K562 (cell line): ENCODE measurements around the gene HEPACAM2. TPM values are rescaled to one million over a fixed set of nuclear protein-coding genes. Genes with fewer than 3 reads are reported as not detected.

Experiments
- CCNT2 ChIP-seq: IDR thresholded peaks from 2 replicates; pipeline ENCODE4 v1.6.1; 2011; ENCODE audit warnings: borderline replicate concordance, low read depth, mild to moderate bottlenecking, moderate library complexity, mixed read lengths, low read length; ENCODE audit not compliant: insufficient read length; ENCODE audit errors: extremely low read depth
- CLOCK ChIP-seq: fragments of 250-450 bp; sonication (Bioruptor Pico); IDR thresholded peaks from 2 replicates; pipeline ENCODE4 v1.4.0; 2020; ENCODE audit warnings: mild to moderate bottlenecking, moderate library complexity, borderline replicate concordance
- FOXK1 ChIP-seq: sonication (generic); formaldehyde crosslinking; IDR thresholded peaks from 2 replicates; pipeline ENCODE4 v1.8.0; 2022; ENCODE audit warnings: missing genetic modification reagents, mild to moderate bottlenecking, borderline replicate concordance
- FOXP4 ChIP-seq: sonication (generic); formaldehyde crosslinking; IDR thresholded peaks from 2 replicates; pipeline ENCODE4 v1.8.0; 2022; ENCODE audit warnings: mild to moderate bottlenecking, missing genetic modification reagents, borderline replicate concordance
- GTF2F1 ChIP-seq: IDR thresholded peaks from 2 replicates; pipeline ENCODE4 v1.6.1; 2011; ENCODE audit warnings: low read depth, low read length, improper control_type of control experiment
- PML ChIP-seq: IDR thresholded peaks from 2 replicates; pipeline ENCODE4 v1.6.1; 2012; ENCODE audit warnings: low read length, inconsistent platforms
- POLR3A ChIP-seq: IDR thresholded peaks from 2 replicates; pipeline ENCODE4 v1.6.1; 2011; ENCODE audit warnings: borderline replicate concordance, mild to moderate bottlenecking, moderate library complexity; ENCODE audit not compliant: insufficient read length, insufficient read depth; ENCODE audit errors: extremely low read depth
- SIN3A ChIP-seq, 2 experiments: fragments of 150-350 bp in 1 of 2; IDR thresholded peaks; 2 replicates each; pipeline ENCODE4 v1.6.1; 2011 to 2016; ENCODE audit warnings: borderline replicate concordance in 2 of 2, low read depth in 2 of 2, low read length in 2 of 2, mild to moderate bottlenecking in 2 of 2, moderate library complexity in 2 of 2; ENCODE audit not compliant: control insufficient read depth in 1 of 2
- SIN3B ChIP-seq: fragments of 450-650 bp; IDR thresholded peaks from 2 replicates; pipeline ENCODE4 v1.6.1; 2017; ENCODE audit warnings: low read depth, mild to moderate bottlenecking, moderate library complexity
- THAP7 ChIP-seq: fragments of 250-450 bp; sonication (Bioruptor Pico); IDR thresholded peaks from 2 replicates; pipeline ENCODE4 v1.5.0; 2021
- TRIM24 ChIP-seq, 2 experiments: fragments of 450-650 bp; IDR thresholded peaks; 2 replicates each; pipeline ENCODE4 v1.6.1; 2016
- XRCC5 ChIP-seq: fragments of 200-400 bp; formaldehyde crosslinking; IDR thresholded peaks from 2 replicates; pipeline ENCODE4 v1.6.1; 2017; ENCODE audit warnings: low read depth, mild to moderate bottlenecking, low read length
- ZFPM2 ChIP-seq: fragments of 250-450 bp; sonication (Bioruptor Pico); IDR thresholded peaks from 2 replicates; pipeline ENCODE4 v1.5.1; 2022; ENCODE audit warnings: mild to moderate bottlenecking
- ZNF740 ChIP-seq, 3 experiments: fragments of 200-800 bp in 1 of 3; sonication (Bioruptor generic) in 1 of 3; sonication (generic) in 1 of 3; formaldehyde crosslinking in 1 of 3; IDR thresholded peaks; 2 replicates each; pipeline versions ENCODE4 v1.6.1 to v1.8.0; 2016 to 2022; ENCODE audit warnings: mild to moderate bottlenecking in 2 of 3, missing compliant biosample characterization in 2 of 3, missing genetic modification characterization in 2 of 3, missing genetic modification reagents in 1 of 3
- ZNF766 ChIP-seq: fragments of 200-800 bp; sonication (Bioruptor generic); conservative IDR thresholded peaks from 2 replicates; pipeline ENCODE4 v1.6.1; 2016; ENCODE audit warnings: missing genetic modification characterization, missing compliant biosample characterization
- polyA plus RNA-seq, 8 experiments: library from polyadenylated mRNA; depleted of rRNA in 4 of 8; stranded (reverse) in 5 of 8; unstranded in 3 of 8; fragments of >200 nt; fragmentation: Nextera tagmentation in 2 of 8; fragmentation: Illumina TruSeq in 1 of 8; extraction: Ambion mirVana in 2 of 8; extraction: Trizol in 1 of 8; gene quantifications; 2 replicates each; pipeline versions ENCODE4 v1.2.1 to v1.2.3, GENCODE V29; 2011 to 2014; ENCODE audit warnings: inconsistent platforms in 1 of 8, missing spikeins in 1 of 8
- total RNA-seq, 7 experiments: library from RNA; depleted of rRNA in 6 of 7; stranded (reverse); fragments of >200 nt in 6 of 7; fragmentation: Illumina TruSeq in 2 of 7; extraction: Trizol in 2 of 7; gene quantifications; 2 replicates each; pipeline versions ENCODE4 v1.2.1 to v1.2.3, GENCODE V29; 2011 to 2021; ENCODE audit warnings: low replicate concordance in 1 of 7

Gene HEPACAM2
- total and polyA plus RNA-seq, 9 of the 15 experiments (the other 6 are each of a cell fraction or from before 2014, with no cell fraction given) = 2.0 to 6.5 (median 3.9) TPM

GRCh38 chr7:93231799-93232672 lies 5.8 kb upstream of the HEPACAM2 start, which contains the start of gene VPS50 (continued):
- TF ChIP-seq GTF2F1 = no peak
- no peak for TF ChIP-seq FOXK1
- peak; percentile 100 for TF ChIP-seq SIN3B
- TF ChIP-seq ZNF766 (CRISPR knock-in tag) = peak; percentile 94
- peak; percentile 75; the same call in 1 of the 2 replicates for TF ChIP-seq FOXP4 (CRISPR knock-in tag)
- peak; percentile 96 to 98 for TF ChIP-seq SIN3A (IDR thresholded peaks at IDR 0.05; ENCODE audit: borderline replicate concordance in 2 of 2, control insufficient read depth in 1 of 2, low read depth in 2 of 2, low read length in 2 of 2)
- no peak for TF ChIP-seq ZNF740 (CRISPR knock-in tag; IDR thresholded peaks at IDR 0.05)
- TF ChIP-seq ZNF740 (tag; IDR thresholded peaks at IDR 0.05) = no peak
- no peak for TF ChIP-seq ZFPM2
- no peak; the same call in 1 of the 2 replicates for TF ChIP-seq PML
- no peak for TF ChIP-seq THAP7 (CRISPR knock-in tag)
- 0 out of 2 replicates have a peak, but pooled peaks have one; percentile 31 for TF ChIP-seq CLOCK (CRISPR knock-in tag)
- no peak for TF ChIP-seq TRIM24 (IDR thresholded peaks at IDR 0.05)
- no peak for TF ChIP-seq CCNT2
- TF ChIP-seq POLR3A = no peak
- 0 out of 2 replicates have a peak, but pooled peaks have one; percentile 31 for TF ChIP-seq XRCC5
